Activated B cell treated with CpG ODN at 0.5 μM for 24 hours (primary cell): ENCODE measurements around the gene RAB20. TPM values are rescaled to one million over a fixed set of nuclear protein-coding genes. Genes with fewer than 3 reads are reported as not detected.
"Not testable (repeated sequence)": the region's sequence is repeated elsewhere in the genome, so short reads cannot be mapped to it uniquely, and the experiment has no call there.

Experiments used
- ATAC-seq: fragments of 200-7000 bp; cut with Tn5 transposase; one replicate; pipeline ENCODE4 v1.10.0; 2021; ENCODE audit warnings: low read depth, mild to moderate bottlenecking, moderate library complexity
- CTCF ChIA-PET: fragments of 350-600 bp; sonication (Branson Sonifier 250); formaldehyde crosslinking; loops from one replicate; lab custom pipeline; 2021; ENCODE audit warnings: antibody characterized with exemption; lab: Charles Lee
- POLR2A ChIA-PET: fragments of 350-600 bp; sonication (Branson Sonifier 250); formaldehyde crosslinking; loops from one replicate; lab custom pipeline; 2021; ENCODE audit warnings: antibody characterized with exemption; lab: Charles Lee
- DNase-seq: peaks from one replicate; pipeline ENCODE4 v3.0.0; 2022
- H3K27ac Mint-ChIP-seq: one replicate; pipeline ENCODE4 v1.8.0; 2020; ENCODE audit warnings: mixed read lengths
- H3K27me3 Mint-ChIP-seq: one replicate; pipeline ENCODE4 v1.8.0; 2021; ENCODE audit warnings: mixed read lengths
- H3K36me3 Mint-ChIP-seq: one replicate; pipeline ENCODE4 v1.8.0; 2021; ENCODE audit warnings: low read depth, mixed read lengths
- H3K4me1 Mint-ChIP-seq: one replicate; pipeline ENCODE4 v1.8.0; 2021; ENCODE audit warnings: mixed read lengths
- H3K4me3 Mint-ChIP-seq: one replicate; pipeline ENCODE4 v1.8.0; 2020; ENCODE audit warnings: mild to moderate bottlenecking, mixed read lengths
- H3K9me3 Mint-ChIP-seq: one replicate; pipeline ENCODE4 v1.8.0; 2020; ENCODE audit warnings: mixed read lengths
- CTCF ChIP-seq: fragments of 200-600 bp; IDR thresholded peaks from one replicate; pipeline ENCODE4 v1.8.0; 2022; ENCODE audit warnings: antibody characterized with exemption, mild to moderate bottlenecking
- intact Hi-C: fragments of 100-400 bp; cut with micrococcal nuclease; formaldehyde crosslinking; loops from one replicate; pipeline ENCODE4 v1.15.1; 2024
- total RNA-seq: library from RNA; stranded (reverse); gene quantifications from 2 replicates; pipeline ENCODE4 v1.2.3, GENCODE V29; 2022

RAB20 gene
- total RNA-seq, 1 donor from 2014 or later, result 3.1 TPM

GRCh38 chr13:110535526-110535925 is 26.0 kb downstream of the RAB20 start:
- TF ChIP-seq CTCF, result no peak
- CTCF ChIA-PET, result no interaction called here
- ATAC-seq (no peak), DNase-seq (no peak)
- Mint-ChIP-seq H3K36me3 (no peaks in the 10 kb centered on the region), H3K27me3 (no peaks in the 10 kb centered on the region), H3K4me3 (no peak overlapping the region), H3K4me1 (peaks cover 23% of the 10 kb centered on the region), H3K9me3 (no peaks in the 10 kb centered on the region), H3K27ac (no peak overlapping the region)
- POLR2A ChIA-PET, result no interaction called here
- intact Hi-C loops, result no loop called here

GRCh38 chr13:110533771-110534670 is 27.5 kb downstream of the RAB20 start:
- Mint-ChIP-seq H3K4me3 (no peak overlapping the region), H3K27ac (no peak overlapping the region), H3K36me3 (no peaks in the 10 kb centered on the region), H3K27me3 (no peaks in the 10 kb centered on the region), H3K9me3 (no peaks in the 10 kb centered on the region), H3K4me1 (peaks cover 23% of the 10 kb centered on the region)
- ATAC-seq, result no peak
- DNase-seq, result no peak
- TF ChIP-seq CTCF, result no peak
- CTCF ChIA-PET, result no interaction called here
- intact Hi-C loops, result no loop called here
- POLR2A ChIA-PET, result interaction anchor here (0.6 kb wide), 1 partner anchor 360 kb away, joined by 6 read pairs; no protein-coding TSS in a partner anchor

- H3K36me3 Mint-ChIP-seq, H3K4me3 Mint-ChIP-seq, H3K4me1 Mint-ChIP-seq, CTCF ChIA-PET, intact Hi-C loops, DNase-seq, H3K9me3 Mint-ChIP-seq, H3K27ac Mint-ChIP-seq, ATAC-seq, POLR2A ChIA-PET, H3K27me3 Mint-ChIP-seq: not testable (repeated sequence)
Measured at GRCh38 chr13:110532258-110532657, 29.3 kb downstream of the RAB20 start.

GRCh38 chr13:110531671-110532083 is 29.8 kb downstream of the RAB20 start:
- Mint-ChIP-seq H3K4me1 (peaks cover 4% of the 10 kb centered on the region), H3K27ac (no peak overlapping the region), H3K36me3 (no peaks in the 10 kb centered on the region), H3K9me3 (no peaks in the 10 kb centered on the region), H3K27me3 (no peaks in the 10 kb centered on the region), H3K4me3 (no peak overlapping the region)
- DNase-seq, result no peak
- ATAC-seq, result no peak
- intact Hi-C loops, result no loop called here
- ChIA-PET POLR2A (no interaction called here), CTCF (no interaction called here)
- no peak for TF ChIP-seq CTCF

- ChIA-PET CTCF (no interaction called here), POLR2A (no interaction called here)
- Mint-ChIP-seq H3K27me3 (no peaks in the 10 kb centered on the region), H3K4me1 (peaks cover 6% of the 10 kb centered on the region), H3K4me3 (no peak overlapping the region), H3K36me3 (no peaks in the 10 kb centered on the region), H3K9me3 (no peaks in the 10 kb centered on the region), H3K27ac (no peak overlapping the region)
- intact Hi-C loops, result no loop called here
- no peak for TF ChIP-seq CTCF
- DNase-seq (no peak), ATAC-seq (no peak)
Measured at GRCh38 chr13:110531100-110531499, 30.4 kb downstream of the RAB20 start.
